Sigmoid colon (tissue), 7 donors: ENCODE measurements around the gene PLSCR4. TPM values are rescaled to one million over a fixed set of nuclear protein-coding genes. Genes with fewer than 3 reads are reported as not detected.

Experiments
- DNase-seq: peaks from one replicate; pipeline ENCODE4 v3.0.0-alpha.2; 2019
- H3K27ac ChIP-seq, 4 donors: fragments of 200-600 bp; sonication (generic); one replicate each; pipeline ENCODE4 v1.5.1; 2016 to 2019; ENCODE audit warnings: mild to moderate bottlenecking in 1 of 4
- H3K27me3 ChIP-seq, 3 donors: fragments of 200-600 bp; sonication (generic); one replicate each; pipeline ENCODE4 v1.5.1; 2019; ENCODE audit warnings: mild to moderate bottlenecking in 1 of 3
- H3K36me3 ChIP-seq, 4 donors: fragments of 200-600 bp; sonication (generic); one replicate each; pipeline ENCODE4 v1.5.1; 2016 to 2019
- H3K4me1 ChIP-seq, 4 donors: fragments of 200-600 bp; sonication (generic); one replicate each; pipeline ENCODE4 v1.5.1; 2017 to 2019
- H3K4me3 ChIP-seq, 4 donors: fragments of 200-600 bp; sonication (generic); one replicate each; pipeline ENCODE4 v1.5.1; 2017 to 2019; ENCODE audit warnings: mild to moderate bottlenecking in 2 of 4, moderate library complexity in 1 of 4
- H3K9me3 ChIP-seq, 4 donors: fragments of 200-600 bp in 3 of 4; sonication (generic) in 3 of 4; one replicate each; pipeline versions ENCODE4 v1.5.1 to v1.6.1; 2013 to 2019
- CTCF ChIP-seq, 4 experiments: fragments of 450-650 bp in 3 of 4; fragments of 200-600 bp in 1 of 4; IDR thresholded peaks; one replicate each; pipeline ENCODE4 v1.5.1; 2016 to 2019; ENCODE audit warnings: antibody characterized with exemption in 4 of 4, mild to moderate bottlenecking in 3 of 4, moderate library complexity in 2 of 4
- EP300 ChIP-seq, 4 donors: sonication (generic); formaldehyde crosslinking; IDR thresholded peaks; one replicate each; pipeline ENCODE4 v1.6.1; 2017; ENCODE audit warnings: antibody characterized with exemption in 4 of 4
- POLR2A ChIP-seq, 2 donors: fragments of 450-650 bp; IDR thresholded peaks; one replicate each; pipeline ENCODE4 v1.6.1; 2016; ENCODE audit warnings: antibody characterized with exemption in 2 of 2, mild to moderate bottlenecking in 2 of 2, moderate library complexity in 2 of 2
- POLR2AphosphoS5 ChIP-seq, 4 donors: sonication (generic); formaldehyde crosslinking; IDR thresholded peaks; one replicate each; pipeline ENCODE4 v1.6.1; 2017; ENCODE audit warnings: antibody characterized with exemption in 4 of 4
- WGBS, 2 donors: extraction: QIAGEN DNeasy Blood & Tissue Kit; methylation state at CpG; one replicate each; pipeline ENCODE4 v1.1.7; 2013; 5-methylcytosine and 5-hydroxymethylcytosine counted together
- intact Hi-C: fragments of 100-400 bp; cut with DNase I; formaldehyde crosslinking; loops from one replicate; pipeline ENCODE4 v1.15.1; 2023
- polyA plus RNA-seq, 3 donors: library from polyadenylated mRNA; stranded (reverse); fragments of 200-250 nt; gene quantifications; one replicate each; pipeline ENCODE4 v1.2.3, GENCODE V29; 2013
- total RNA-seq, 4 donors: library from RNA; depleted of rRNA; stranded (reverse); fragments of >200 nt; gene quantifications; one replicate each; pipeline ENCODE4 v1.1.0, GENCODE V29; 2016
- donor health status: healthy with polysubstance abuse.
- donor health status: Bipolar disorder and iron deficiency.
- donor health status: healthy.

PLSCR4 gene
- total and polyA plus RNA-seq, 7 donors: 17.5 to 67.4 (median 53.5) TPM

- Histone ChIP-seq H3K27ac (no peak overlapping the region), H3K36me3 (no peaks in the 10 kb centered on the region), H3K4me1 (peaks cover 0 to 30% (median 19%) of the 10 kb centered on the region in 4 donors), H3K4me3 (no peak overlapping the region), H3K9me3 (no peaks in the 10 kb centered on the region), H3K27me3 (no peaks in the 10 kb centered on the region)
- DNase-seq: no peak
- intact Hi-C loops: no loop called here
- TF ChIP-seq CTCF (IDR thresholded peaks at IDR 0.05) (no peak), POLR2A (IDR thresholded peaks at IDR 0.05) (no peak), POLR2AphosphoS5 (IDR thresholded peaks at IDR 0.05) (no peak), EP300 (IDR thresholded peaks at IDR 0.05) (no peak)
- 88 to 97% methylated on average over 6 of the region's 6 CpGs for WGBS, 2 donors
These were observed 70.5 kb downstream of the PLSCR4 start for GRCh38 chr3:146180376-146180775.

DNA sequence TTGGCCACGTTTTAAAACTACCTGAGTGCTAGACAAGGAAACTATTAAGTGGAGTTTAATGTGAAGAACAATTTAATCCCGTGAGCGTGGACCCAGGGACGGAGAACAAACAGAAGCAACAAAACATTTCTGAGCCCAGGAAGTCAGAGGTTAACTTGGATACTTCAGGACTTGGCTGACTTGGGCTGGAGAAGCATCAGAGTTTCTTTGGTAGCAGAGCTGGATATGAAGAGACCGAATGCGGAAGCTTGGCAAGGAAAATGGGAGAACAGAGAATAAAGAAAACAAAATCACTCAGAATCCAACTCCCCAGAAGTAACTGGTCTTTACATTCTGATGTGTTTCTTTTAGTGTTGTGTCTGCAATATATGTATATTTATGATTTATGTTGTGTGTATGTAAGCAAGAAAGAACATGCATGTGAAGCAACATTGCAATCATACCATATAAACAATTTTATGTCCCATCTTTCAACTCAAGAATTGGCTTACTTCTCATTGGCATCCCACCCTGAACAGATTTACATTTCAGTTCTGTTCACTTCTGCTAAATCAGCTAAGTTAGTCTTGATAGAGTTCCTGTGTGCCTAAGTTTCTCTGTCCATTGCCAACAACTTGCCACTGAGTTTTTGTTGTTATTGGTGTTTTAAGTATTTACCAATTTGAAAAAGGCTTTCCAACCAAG is 72.8 kb downstream of the PLSCR4 start:
- intact Hi-C loops: no loop called here
- Histone ChIP-seq H3K9me3 (no peaks in the 10 kb centered on the region), H3K4me3 (no peak overlapping the region), H3K27me3 (no peaks in the 10 kb centered on the region), H3K4me1 (peaks cover 0 to 16% (median 11%) of the 10 kb centered on the region in 4 donors), H3K27ac (peak overlapping the region in 3 of 4 donors; percentile 46 to 57 (median 56)), H3K36me3 (no peaks in the 10 kb centered on the region)
- TF ChIP-seq POLR2AphosphoS5 (IDR thresholded peaks at IDR 0.05): peak in 1 of 4 donors; percentile 16
- TF ChIP-seq EP300 (IDR thresholded peaks at IDR 0.05): no peak
- no peak for TF ChIP-seq POLR2A (IDR thresholded peaks at IDR 0.05)
- TF ChIP-seq CTCF (IDR thresholded peaks at IDR 0.05): no peak
- no peak for DNase-seq
- 77 to 85% methylated on average over 6 of the region's 6 CpGs for WGBS, 2 donors

GRCh38 chr3:146177519-146177918 is 73.4 kb downstream of the PLSCR4 start:
- Histone ChIP-seq H3K4me3 (no peak overlapping the region), H3K9me3 (no peaks in the 10 kb centered on the region), H3K4me1 (peaks cover 0 to 16% (median 11%) of the 10 kb centered on the region in 4 donors), H3K27ac (peak overlapping the region in 3 of 4 donors; percentile 46 to 57 (median 56)), H3K36me3 (no peaks in the 10 kb centered on the region), H3K27me3 (no peaks in the 10 kb centered on the region)
- intact Hi-C loops: no loop called here
- peak; percentile 73 for DNase-seq
- TF ChIP-seq POLR2A (IDR thresholded peaks at IDR 0.05) (no peak), EP300 (IDR thresholded peaks at IDR 0.05) (no peak), CTCF (IDR thresholded peaks at IDR 0.05) (no peak), POLR2AphosphoS5 (IDR thresholded peaks at IDR 0.05) (no peak)
- 85 to 91% methylated on average over 1 of the region's 1 CpG for WGBS, 2 donors

- H3K27ac ChIP-seq: peak overlapping the region in 3 of 4 donors; percentile 46 to 57 (median 56)
- no peaks in the 10 kb centered on the region for H3K27me3 ChIP-seq
- TF ChIP-seq EP300 (IDR thresholded peaks at IDR 0.05) (no peak), CTCF (IDR thresholded peaks at IDR 0.05) (no peak), POLR2A (IDR thresholded peaks at IDR 0.05) (no peak), POLR2AphosphoS5 (IDR thresholded peaks at IDR 0.05) (no peak)
- no peak for DNase-seq
- WGBS, 2 donors: 83 to 87% methylated on average over 3 of the region's 3 CpGs
- intact Hi-C loops: no loop called here
- no peaks in the 10 kb centered on the region for H3K9me3 ChIP-seq
- H3K36me3 ChIP-seq: no peaks in the 10 kb centered on the region
- H3K4me3 ChIP-seq: no peak overlapping the region
- peaks cover 0 to 16% (median 11%) of the 10 kb centered on the region in 4 donors for H3K4me1 ChIP-seq
These were observed 73.8 kb downstream of the PLSCR4 start for GRCh38 chr3:146177072-146177471.
